Hepatocyte (in vitro differentiated cells): ENCODE measurements around the gene STEAP2. TPM values are rescaled to one million over a fixed set of nuclear protein-coding genes. Genes with fewer than 3 reads are reported as not detected.
"Not testable (repeated sequence)": the region's sequence is repeated elsewhere in the genome, so short reads cannot be mapped to it uniquely, and the experiment has no call there.

Experiments
- DNase-seq: peaks from one replicate; pipeline ENCODE4 v3.0.0-alpha.2; 2016; ENCODE audit warnings: low spot score
- H2AFZ ChIP-seq: fragments of 200-600 bp; sonication (generic); 2 replicates; pipeline ENCODE4 v1.6.0; 2016; ENCODE audit warnings: antibody characterized with exemption, mild to moderate bottlenecking
- H3K27ac ChIP-seq: fragments of 200-600 bp; sonication (generic); 2 replicates; pipeline ENCODE4 v1.5.1; 2016; ENCODE audit warnings: mild to moderate bottlenecking
- H3K27me3 ChIP-seq: fragments of 200-600 bp; sonication (generic); 2 replicates; pipeline ENCODE4 v1.6.1; 2016
- H3K36me3 ChIP-seq: fragments of 200-600 bp; sonication (generic); replicated peaks from 2 replicates; pipeline ENCODE4 v1.5.1; 2016; ENCODE audit warnings: low read depth; ENCODE audit not compliant: insufficient read depth
- H3K4me1 ChIP-seq: fragments of 200-600 bp; sonication (generic); 2 replicates; pipeline ENCODE4 v1.5.1; 2016; ENCODE audit warnings: mild to moderate bottlenecking, moderate library complexity; ENCODE audit not compliant: insufficient read depth
- H3K4me2 ChIP-seq: fragments of 200-600 bp; sonication (generic); 2 replicates; pipeline ENCODE4 v1.6.0; 2016
- H3K4me3 ChIP-seq: fragments of 200-600 bp; sonication (generic); 2 replicates; pipeline ENCODE4 v1.5.1; 2016; ENCODE audit warnings: mild to moderate bottlenecking
- H3K79me2 ChIP-seq: fragments of 200-600 bp; sonication (generic); 2 replicates; pipeline ENCODE4 v1.6.0; 2017; ENCODE audit warnings: mild to moderate bottlenecking
- H3K9me2 ChIP-seq: fragments of 200-600 bp; sonication (generic); replicated peaks from 2 replicates; pipeline ENCODE4 v1.6.0; 2017; ENCODE audit warnings: mild to moderate bottlenecking; ENCODE audit not compliant: insufficient read depth
- H3K9me3 ChIP-seq: fragments of 200-600 bp; sonication (generic); 2 replicates; pipeline ENCODE4 v1.5.1; 2016; ENCODE audit warnings: low read depth, mild to moderate bottlenecking
- H4K20me1 ChIP-seq: fragments of 200-600 bp; sonication (generic); 2 replicates; pipeline ENCODE4 v1.6.0; 2016; ENCODE audit warnings: mild to moderate bottlenecking; ENCODE audit not compliant: insufficient read depth, poor library complexity, severe bottlenecking
- EZH2 ChIP-seq: fragments of 200-600 bp; sonication (generic); IDR thresholded peaks from 2 replicates; pipeline ENCODE4 v1.6.1; 2016; ENCODE audit warnings: antibody characterized with exemption, mild to moderate bottlenecking, borderline replicate concordance
- EZH2phosphoT487 ChIP-seq: fragments of 200-600 bp; sonication (generic); IDR thresholded peaks from one replicate; pipeline ENCODE4 v1.6.1; 2018; ENCODE audit warnings: antibody characterized with exemption, mild to moderate bottlenecking, low read depth, moderate library complexity; ENCODE audit not compliant: unreplicated experiment, severe bottlenecking
- WGBS: methylation state at CpG from one replicate; pipeline ENCODE4 v1.1.6; 2016; ENCODE audit warnings: low lambda C conversion rate; ENCODE audit errors: missing lambda C conversion rate; 5-methylcytosine and 5-hydroxymethylcytosine counted together
- polyA plus RNA-seq: library from polyadenylated mRNA; unstranded; fragments of >200 nt; fragmentation: Nextera tagmentation; extraction: Ambion mirVana; gene quantifications from 2 replicates; pipeline ENCODE4 v1.2.1, GENCODE V29; 2016
- total RNA-seq: library from RNA; depleted of rRNA; stranded (reverse); fragments of >200 nt; gene quantifications from 2 replicates; pipeline ENCODE4 v1.2.3, GENCODE V29; 2014
- TF ChIP-seq, protein P1 (sequence below): fragments of 200-600 bp; sonication (generic); IDR thresholded peaks from 2 replicates; pipeline ENCODE4 v1.5.1; 2016; ENCODE audit warnings: antibody characterized with exemption, mild to moderate bottlenecking; ENCODE audit not compliant: poor library complexity

The STEAP2 gene
- total and polyA plus RNA-seq, 2 experiments from 2014 or later = 2.4 to 8.3 TPM

DNA sequence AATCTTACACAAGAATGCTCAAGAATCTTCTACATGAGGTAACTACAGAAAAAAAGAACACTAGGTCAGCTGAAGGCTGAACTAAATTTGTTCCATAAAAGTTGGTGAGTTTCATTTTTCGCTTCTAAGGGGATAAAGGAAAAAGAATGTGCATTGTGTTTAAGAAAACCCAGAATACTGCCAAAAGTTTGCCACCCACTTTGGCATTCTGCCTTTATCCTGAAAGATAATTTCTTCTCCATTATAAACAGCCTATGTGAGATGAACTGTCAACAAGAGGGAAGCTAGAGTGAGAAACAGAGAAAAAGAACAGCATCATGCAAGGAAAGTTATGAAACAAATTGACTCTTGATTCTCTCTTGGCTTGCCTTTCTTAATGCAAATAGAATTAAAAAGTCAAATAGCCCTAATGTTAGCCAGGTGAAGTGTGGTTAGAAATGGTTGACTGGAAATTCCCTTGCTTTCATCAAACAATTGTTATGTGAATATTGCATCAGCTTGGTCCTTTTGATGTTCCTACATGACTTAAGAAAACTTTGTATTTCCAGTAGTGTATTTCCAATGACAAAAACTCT lies 31.4 kb upstream of the STEAP2 start:
- Histone ChIP-seq H3K4me2 (no peak overlapping the region), H3K9me3 (no peaks in the 10 kb centered on the region), H3K36me3 (no peaks in the 10 kb centered on the region), H2AFZ (no peak overlapping the region), H3K27ac (no peak overlapping the region), H3K9me2 (no peaks in the 10 kb centered on the region), H4K20me1 (no peaks in the 10 kb centered on the region), H3K4me1 (no peaks in the 10 kb centered on the region), H3K27me3 (no peaks in the 10 kb centered on the region), H3K4me3 (no peak overlapping the region), H3K79me2 (no peaks in the 10 kb centered on the region)
- no peak for DNase-seq
- whole genome bisulfite sequencing = 84% methylated on average over 1 of the region's 1 CpG
- no peak for TF ChIP-seq EZH2
- TF ChIP-seq EZH2phosphoT487 = no peak
- TF ChIP-seq, protein P1, sequence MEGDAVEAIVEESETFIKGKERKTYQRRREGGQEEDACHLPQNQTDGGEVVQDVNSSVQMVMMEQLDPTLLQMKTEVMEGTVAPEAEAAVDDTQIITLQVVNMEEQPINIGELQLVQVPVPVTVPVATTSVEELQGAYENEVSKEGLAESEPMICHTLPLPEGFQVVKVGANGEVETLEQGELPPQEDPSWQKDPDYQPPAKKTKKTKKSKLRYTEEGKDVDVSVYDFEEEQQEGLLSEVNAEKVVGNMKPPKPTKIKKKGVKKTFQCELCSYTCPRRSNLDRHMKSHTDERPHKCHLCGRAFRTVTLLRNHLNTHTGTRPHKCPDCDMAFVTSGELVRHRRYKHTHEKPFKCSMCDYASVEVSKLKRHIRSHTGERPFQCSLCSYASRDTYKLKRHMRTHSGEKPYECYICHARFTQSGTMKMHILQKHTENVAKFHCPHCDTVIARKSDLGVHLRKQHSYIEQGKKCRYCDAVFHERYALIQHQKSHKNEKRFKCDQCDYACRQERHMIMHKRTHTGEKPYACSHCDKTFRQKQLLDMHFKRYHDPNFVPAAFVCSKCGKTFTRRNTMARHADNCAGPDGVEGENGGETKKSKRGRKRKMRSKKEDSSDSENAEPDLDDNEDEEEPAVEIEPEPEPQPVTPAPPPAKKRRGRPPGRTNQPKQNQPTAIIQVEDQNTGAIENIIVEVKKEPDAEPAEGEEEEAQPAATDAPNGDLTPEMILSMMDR = no peak

DNA sequence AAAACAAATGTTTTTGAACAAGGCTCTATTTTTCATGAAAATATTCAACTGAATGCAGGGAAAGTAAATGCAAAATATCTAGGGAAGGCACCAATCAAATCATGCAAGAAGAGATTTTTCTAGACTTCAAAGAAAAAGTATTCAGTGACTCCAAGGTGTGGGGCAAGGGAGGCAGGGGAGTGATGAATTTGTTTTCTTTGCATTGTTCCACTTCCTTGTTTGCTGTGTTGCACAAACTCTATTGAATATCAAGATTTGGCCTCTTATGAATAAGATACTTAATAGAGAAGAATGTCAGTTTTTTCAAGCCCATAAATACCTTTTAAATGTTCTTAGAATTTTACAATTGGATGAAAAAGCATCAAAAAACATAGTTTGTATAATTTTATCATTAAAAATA lies 30.9 kb upstream of the STEAP2 start:
- Histone ChIP-seq H3K36me3 (no peaks in the 10 kb centered on the region), H4K20me1 (no peaks in the 10 kb centered on the region), H3K27ac (no peak overlapping the region), H3K79me2 (no peaks in the 10 kb centered on the region), H3K9me3 (no peaks in the 10 kb centered on the region), H3K4me1 (no peaks in the 10 kb centered on the region), H3K27me3 (no peaks in the 10 kb centered on the region), H3K4me3 (no peak overlapping the region), H3K9me2 (no peaks in the 10 kb centered on the region), H3K4me2 (no peak overlapping the region), H2AFZ (no peak overlapping the region)
- no peak for TF ChIP-seq EZH2
- no peak for DNase-seq

- TF ChIP-seq, protein P1 = no peak
- TF ChIP-seq EZH2 (no peak), EZH2phosphoT487 (no peak)
- no peaks in the 10 kb centered on the region for H3K9me3 ChIP-seq
- H3K27ac ChIP-seq = no peak overlapping the region
These were observed 30.1 kb upstream of the STEAP2 start for GRCh38 chr7:90181485-90181884.

GRCh38 chr7:90186290-90186689 lies 25.2 kb upstream of the STEAP2 start:
- H3K4me1 ChIP-seq, H3K27ac ChIP-seq, H3K36me3 ChIP-seq, H3K4me2 ChIP-seq, H3K9me2 ChIP-seq, H3K9me3 ChIP-seq, H2AFZ ChIP-seq, H3K27me3 ChIP-seq, H4K20me1 ChIP-seq, H3K4me3 ChIP-seq, DNase-seq, H3K79me2 ChIP-seq: not testable (repeated sequence)
- WGBS = 89% methylated on average over 4 of the region's 4 CpGs

More at GRCh38 chr7:90181485-90181884, 30.1 kb upstream of the STEAP2 start:
- Histone ChIP-seq H3K4me1 (no peaks in the 10 kb centered on the region), H3K79me2 (no peaks in the 10 kb centered on the region), H3K27me3 (no peaks in the 10 kb centered on the region), H4K20me1 (no peaks in the 10 kb centered on the region), H3K9me2 (no peaks in the 10 kb centered on the region), H3K4me3 (no peak overlapping the region), H3K36me3 (no peaks in the 10 kb centered on the region), H2AFZ (no peak overlapping the region), H3K4me2 (no peak overlapping the region)
- DNase-seq = no peak
